OCI-M2 (cell line): ENCODE data around the gene NRG2.

Source experiments
- DNase-seq: peaks from one replicate; lab custom pipeline; 2025; ENCODE audit not compliant: unreplicated experiment; lab: John Stamatoyannopoulos, UW

The NRG2 gene

GRCh38 chr5:139862803-139863202 lies 180.3 kb downstream of the NRG2 start:
- DNase-seq: no peak

DNA sequence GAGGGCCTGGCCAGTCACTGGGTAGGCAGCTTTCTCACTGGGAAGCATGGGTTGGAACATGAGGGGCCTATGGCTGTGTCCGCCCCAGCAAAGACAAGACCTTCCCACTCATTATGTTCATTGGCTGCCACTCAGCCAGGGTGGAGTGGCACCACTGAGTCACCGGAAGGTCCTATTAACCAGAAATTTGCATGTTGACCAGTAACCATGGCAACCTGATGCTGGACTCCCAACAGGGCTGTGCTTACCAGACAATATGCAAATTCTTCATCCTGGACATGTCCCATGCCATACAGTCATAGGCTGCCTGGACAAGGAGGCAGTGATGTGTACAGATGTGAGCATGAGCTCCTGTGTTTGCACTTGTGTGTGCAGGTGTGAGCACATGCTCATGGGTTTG lies 180.8 kb downstream of the NRG2 start:
- no peak for DNase-seq

DNA sequence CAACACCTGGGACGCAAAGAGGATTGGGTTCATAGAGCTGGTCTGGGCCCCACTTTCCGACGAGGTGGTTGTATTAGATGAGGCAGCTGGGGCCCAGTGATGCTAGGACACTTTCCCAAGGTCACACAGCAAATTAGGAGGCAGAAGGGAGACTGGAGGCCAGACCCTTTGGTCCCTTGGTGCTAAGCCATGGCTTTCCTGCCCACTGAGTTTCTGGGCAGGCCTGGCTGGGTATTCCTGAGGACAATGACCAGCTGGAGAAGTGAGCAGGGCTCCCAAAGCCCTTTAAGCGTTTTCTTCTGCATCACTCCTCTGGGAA lies 181.3 kb downstream of the NRG2 start:
- DNase-seq: no peak

DNA sequence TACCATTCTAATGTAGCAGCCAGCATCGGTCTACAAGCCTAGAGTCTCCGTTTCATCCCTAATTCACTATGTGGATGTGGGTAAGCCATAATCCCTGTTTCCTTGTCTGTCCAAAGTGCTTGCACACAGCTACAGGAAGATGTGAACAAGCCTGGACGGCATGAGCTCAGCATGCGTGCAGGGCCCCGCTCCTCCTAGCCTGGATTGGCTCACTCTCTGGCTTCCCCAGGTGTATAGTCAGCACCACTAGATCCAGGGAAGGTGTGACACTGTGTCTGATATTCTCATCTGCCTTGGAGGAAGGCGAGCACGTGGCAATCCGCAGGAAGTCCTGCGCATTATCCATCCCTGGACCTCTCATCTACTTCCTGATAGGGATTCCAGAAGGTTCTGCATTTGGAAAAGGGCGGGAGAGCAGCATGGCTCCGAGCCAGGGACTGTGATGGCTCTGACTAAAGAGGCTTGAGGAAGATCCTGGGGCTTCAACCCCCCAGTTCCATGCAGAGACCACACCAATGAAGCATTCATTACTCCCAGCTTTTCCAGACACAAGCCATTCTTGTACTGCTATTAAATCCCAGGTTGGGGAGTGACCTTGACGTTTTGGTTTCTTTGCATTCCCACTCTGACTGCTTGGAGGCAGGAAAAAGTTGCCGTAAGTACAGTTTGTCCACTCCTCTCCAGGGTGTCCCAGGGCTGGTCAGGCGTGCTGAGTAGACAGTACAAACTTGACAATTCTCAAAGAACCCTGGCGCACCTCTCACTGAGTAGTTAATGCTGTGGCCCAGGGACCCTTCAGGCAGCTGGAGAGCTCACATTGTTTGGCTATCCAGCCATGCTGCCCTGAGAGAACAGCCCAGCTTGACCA lies 181.8 kb downstream of the NRG2 start:
- no peak for DNase-seq

- no peak for DNase-seq
These were observed 184.1 kb downstream of the NRG2 start for GRCh38 chr5:139859013-139859412.

GRCh38 chr5:139856714-139857113 lies 186.4 kb downstream of the NRG2 start:
- DNase-seq: no peak

GRCh38 chr5:139855946-139856540 lies 187.1 kb downstream of the NRG2 start:
- DNase-seq: no peak

DNA sequence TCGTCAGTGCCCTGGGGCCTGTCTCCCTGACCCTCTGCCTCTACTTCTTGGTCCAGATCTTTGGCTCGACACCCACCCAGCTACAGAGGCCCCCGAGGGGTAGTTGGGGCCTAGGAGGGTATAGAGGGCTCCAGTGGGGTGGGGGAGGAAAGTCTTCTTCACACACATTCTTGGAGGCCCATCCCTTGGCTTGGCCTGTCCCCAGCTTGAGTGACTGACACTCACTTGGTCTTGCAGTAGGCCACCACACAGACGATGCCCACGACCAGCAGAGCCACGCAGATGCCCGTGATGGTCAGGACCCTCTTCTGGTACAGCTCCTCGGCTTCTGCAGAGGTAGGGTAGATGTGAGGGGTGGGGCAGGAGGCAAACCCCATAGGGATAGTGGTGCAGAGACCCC lies 187.6 kb downstream of the NRG2 start:
- no peak for DNase-seq

DNA sequence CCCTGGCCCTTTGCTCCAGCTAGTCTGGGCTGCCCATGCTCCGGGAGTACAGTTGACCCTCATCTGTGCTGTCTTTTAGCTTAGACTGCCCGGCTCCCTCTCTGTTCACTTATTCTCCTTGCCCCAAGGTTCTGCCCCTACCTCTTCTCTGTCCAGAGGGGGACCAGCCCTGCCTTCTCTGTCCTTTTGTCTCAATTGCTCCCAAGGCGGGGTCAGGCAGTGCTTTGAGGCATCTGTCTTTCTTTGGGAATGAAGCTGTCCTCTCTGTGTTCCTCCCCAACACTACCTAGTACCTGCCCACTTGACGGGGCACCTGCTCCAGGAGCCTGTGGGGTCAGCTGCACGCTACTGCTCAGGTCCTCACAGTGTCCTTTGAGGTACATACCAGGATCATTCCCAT lies 188.1 kb downstream of the NRG2 start:
- DNase-seq: no peak

- DNase-seq: no peak
These were observed 189.0 kb downstream of the NRG2 start for GRCh38 chr5:139854029-139854605.

DNA sequence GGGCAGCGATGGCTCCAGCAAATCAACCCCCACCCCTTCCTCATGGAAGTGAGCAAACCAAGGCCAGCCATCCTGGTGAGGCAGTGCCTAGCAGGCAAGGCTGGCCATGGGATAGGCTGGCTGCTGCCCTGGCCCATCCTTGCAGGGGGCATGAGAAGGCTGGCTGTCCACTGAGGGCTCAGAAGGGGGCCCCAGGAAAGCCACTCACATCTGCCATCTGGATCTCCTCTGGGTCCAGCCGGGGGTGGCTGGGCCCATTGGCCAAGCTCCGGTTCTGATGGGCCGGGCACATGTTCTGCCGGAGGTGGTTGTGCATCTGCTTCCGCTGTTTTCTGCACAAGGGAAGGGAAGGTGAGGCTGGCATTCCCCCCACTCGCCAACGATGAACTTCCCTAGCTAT lies 190.4 kb downstream of the NRG2 start:
- no peak for DNase-seq

DNA sequence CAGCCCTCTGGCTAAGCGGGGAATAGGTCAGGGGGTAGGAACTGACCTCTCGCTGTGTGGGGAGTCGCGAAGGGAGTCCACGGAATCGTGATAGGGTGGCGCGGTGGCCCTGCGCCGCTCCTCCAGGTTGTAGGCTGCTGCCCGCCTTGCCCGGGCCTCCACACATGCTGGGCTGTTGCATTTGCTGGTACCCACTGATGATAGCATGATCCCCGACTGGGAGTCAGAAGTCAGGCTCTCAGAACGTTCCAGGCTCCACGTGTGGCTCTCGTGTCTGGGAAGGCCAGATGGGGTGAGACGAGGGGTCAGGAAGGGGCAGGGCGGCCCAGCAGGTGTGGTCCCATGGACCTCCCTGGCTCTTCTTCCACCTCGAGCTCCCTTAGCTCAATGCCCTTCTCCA lies 191.5 kb downstream of the NRG2 start:
- no peak for DNase-seq

DNA sequence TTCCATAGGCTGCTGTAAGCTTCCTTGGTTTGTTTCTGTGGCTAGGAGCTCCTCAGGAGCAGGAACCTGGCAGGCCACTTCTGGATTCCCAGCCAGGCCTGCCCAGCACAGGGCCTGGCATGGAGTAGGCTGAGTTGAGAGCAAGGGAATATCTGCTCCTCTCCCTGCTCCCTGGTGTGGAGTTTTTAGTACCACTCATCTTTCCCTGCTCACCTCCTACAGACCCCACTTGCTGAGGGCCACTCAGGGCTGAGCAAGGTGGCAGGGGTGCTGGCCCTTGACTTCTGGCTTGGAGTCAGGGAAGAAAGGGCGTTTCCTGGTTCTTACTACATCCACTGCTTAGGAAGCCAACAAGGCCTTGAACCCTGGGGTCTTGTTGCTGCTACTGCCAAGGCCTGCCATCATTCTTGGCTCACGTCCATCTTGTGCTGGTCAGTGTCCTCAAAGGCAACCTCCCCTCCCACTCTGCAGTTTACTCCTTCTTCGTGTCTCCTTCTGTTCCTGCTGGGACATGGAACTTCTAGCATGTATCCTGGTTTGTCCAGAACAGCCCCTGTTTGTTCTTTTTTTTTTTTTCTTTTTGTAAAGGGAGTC lies 192.6 kb downstream of the NRG2 start:
- DNase-seq: no peak

DNA sequence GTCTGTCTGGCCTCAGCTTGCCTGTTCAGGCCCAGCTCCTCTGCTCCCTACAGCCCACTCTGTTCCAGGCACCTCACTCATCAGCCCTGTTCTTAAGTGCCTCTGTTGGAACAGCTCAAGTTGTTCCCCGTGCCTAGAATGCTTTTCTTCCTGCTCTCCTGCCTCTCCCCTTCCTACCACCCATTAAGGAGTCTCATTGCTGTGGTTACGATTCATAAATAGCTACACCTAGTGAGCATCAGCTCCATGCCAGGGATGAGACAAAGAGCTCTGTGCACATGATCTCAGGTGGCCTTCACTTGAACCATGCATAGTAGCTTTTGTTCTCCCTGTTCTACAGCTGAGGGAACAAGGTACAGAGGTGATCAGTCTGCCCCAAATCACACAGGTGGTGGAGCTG lies 193.2 kb downstream of the NRG2 start:
- no peak for DNase-seq

- DNase-seq: no peak
These were observed 193.6 kb downstream of the NRG2 start for GRCh38 chr5:139849501-139849900.

- DNase-seq: no peak
These were observed 194.5 kb downstream of the NRG2 start for GRCh38 chr5:139848508-139849100.

- no peak for DNase-seq
These were observed 195.2 kb downstream of the NRG2 start for GRCh38 chr5:139847790-139848507.

DNA sequence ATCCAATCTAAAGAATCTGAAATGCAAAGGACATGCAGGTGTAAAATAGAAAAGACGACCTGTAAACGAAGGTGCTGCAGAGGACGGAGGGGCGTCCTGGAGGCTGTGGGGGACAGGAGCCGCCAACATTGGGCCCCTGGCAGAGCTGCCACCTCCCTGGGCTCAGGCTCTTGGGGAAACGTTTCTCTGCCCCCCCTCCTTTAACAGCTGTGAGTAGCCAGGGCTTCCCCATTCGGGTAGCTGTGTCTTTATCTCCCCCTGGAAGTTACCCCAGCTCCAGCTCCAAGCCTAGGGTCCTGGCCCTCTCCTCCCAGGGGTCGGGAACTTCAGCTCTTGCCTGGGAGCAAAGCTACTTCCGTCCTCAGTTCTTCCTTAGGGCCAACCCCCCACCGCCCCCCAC lies 196.0 kb downstream of the NRG2 start:
- no peak for DNase-seq

DNA sequence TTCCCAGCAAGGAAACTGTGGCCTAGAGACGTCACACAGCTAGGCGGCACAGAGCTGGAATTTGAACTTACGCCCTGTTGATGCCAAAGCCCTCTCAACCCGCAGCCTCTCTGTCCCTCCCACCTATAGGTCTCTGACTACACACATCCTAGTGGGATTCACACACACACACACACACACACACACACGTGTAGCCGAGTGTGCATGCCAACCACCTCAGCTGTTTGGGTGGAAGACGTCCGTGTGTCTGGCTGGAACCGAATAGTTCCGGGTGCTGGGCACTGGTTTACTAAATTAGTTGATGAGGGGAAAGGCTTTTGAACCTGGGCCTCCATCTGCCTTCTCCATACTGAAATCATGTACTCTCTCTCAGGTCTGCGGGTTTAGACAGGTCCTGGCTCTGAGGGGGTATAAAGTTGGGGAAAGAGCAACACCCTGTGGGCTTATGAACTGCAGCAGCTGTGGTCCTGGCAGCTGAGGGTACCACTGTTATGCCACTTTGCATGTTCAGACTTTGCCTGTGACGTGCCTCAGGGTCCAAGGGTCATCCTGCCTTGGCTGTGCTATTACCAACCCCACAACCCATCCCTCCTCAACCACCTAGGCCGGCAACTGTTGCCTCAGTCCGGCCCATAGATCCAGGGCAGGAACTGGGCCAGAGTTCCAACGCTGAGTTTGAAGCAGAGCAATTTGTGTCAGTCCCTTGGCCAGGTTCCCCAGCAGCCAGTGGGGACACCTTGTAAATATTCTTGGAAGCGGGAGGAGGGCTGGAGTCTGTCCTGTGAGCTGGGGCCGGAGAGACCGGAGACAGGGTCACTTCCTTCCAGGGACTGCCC lies 197.0 kb downstream of the NRG2 start:
- no peak for DNase-seq

- DNase-seq: no peak
These were observed 198.5 kb downstream of the NRG2 start for GRCh38 chr5:139844472-139845145.
